Activated naive CD4-positive, alpha-beta T cell treated with anti-CD3 and anti-CD28 coated beads, Interleukin-2, amount 50 U/mL, for 24 hours (primary cell): ENCODE results near the gene ARHGAP42.

Experiments used
- H3K27ac Mint-ChIP-seq: one replicate; pipeline ENCODE4 v1.8.0; 2021; ENCODE audit warnings: mild to moderate bottlenecking, mixed read lengths
- H3K27me3 Mint-ChIP-seq: one replicate; pipeline ENCODE4 v1.8.0; 2021; ENCODE audit warnings: mixed read lengths
- H3K36me3 Mint-ChIP-seq: one replicate; pipeline ENCODE4 v1.8.0; 2021; ENCODE audit warnings: mixed read lengths
- H3K4me1 Mint-ChIP-seq: one replicate; pipeline ENCODE4 v1.8.0; 2021; ENCODE audit warnings: mixed read lengths
- H3K4me3 Mint-ChIP-seq: one replicate; pipeline ENCODE4 v1.8.0; 2021; ENCODE audit warnings: mild to moderate bottlenecking, mixed read lengths
- H3K9me3 Mint-ChIP-seq: one replicate; pipeline ENCODE4 v1.8.0; 2021; ENCODE audit warnings: mixed read lengths

Gene ARHGAP42

DNA sequence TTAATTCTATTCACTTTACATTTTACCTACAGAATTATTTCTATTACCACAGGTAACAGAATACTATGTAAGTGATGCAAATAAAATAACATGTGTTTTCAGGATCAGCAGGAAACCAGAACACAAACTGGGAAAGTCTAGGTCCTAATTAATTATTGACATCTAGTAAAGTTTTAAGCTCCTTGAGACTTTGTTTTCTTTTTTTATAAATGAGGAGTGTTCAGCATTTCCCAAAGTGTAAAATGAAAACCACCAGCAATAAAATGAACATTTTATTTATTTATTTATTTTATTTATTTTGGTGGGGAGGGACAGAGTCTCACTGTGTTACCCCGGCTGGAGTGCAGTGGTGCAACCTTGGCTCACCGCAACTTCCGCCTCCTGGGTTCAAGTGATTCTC lies 123.6 kb downstream of the ARHGAP42 start:
- H3K27me3 Mint-ChIP-seq, result no peaks in the 10 kb centered on the region
- H3K4me3 Mint-ChIP-seq, result no peak overlapping the region
- peaks cover under 1% of the 10 kb centered on the region for H3K9me3 Mint-ChIP-seq
- no peaks in the 10 kb centered on the region for H3K36me3 Mint-ChIP-seq
- no peaks in the 10 kb centered on the region for H3K4me1 Mint-ChIP-seq
- no peak overlapping the region for H3K27ac Mint-ChIP-seq

DNA sequence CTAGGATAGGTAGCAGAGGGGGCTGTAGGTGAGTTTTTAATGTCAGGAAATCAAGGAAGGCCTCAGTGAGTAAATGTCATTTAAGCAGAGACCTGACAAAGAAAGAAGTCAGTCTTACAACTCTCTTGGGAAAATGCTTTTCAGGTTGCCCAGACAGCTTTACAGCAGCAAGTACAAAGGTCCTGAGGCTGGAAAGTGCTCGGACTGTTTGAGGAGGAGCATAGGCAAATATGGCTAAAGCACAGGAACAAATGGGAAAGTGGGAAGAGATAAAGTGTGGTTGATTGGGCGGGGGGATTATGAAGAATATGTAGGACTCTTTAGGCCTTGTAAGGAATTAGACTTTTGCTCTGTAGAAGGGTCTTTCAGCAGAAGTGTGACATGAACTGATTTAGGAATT lies 125.4 kb downstream of the ARHGAP42 start:
- Mint-ChIP-seq H3K9me3 (peaks cover 8% of the 10 kb centered on the region), H3K27me3 (no peaks in the 10 kb centered on the region), H3K4me3 (no peak overlapping the region)

DNA sequence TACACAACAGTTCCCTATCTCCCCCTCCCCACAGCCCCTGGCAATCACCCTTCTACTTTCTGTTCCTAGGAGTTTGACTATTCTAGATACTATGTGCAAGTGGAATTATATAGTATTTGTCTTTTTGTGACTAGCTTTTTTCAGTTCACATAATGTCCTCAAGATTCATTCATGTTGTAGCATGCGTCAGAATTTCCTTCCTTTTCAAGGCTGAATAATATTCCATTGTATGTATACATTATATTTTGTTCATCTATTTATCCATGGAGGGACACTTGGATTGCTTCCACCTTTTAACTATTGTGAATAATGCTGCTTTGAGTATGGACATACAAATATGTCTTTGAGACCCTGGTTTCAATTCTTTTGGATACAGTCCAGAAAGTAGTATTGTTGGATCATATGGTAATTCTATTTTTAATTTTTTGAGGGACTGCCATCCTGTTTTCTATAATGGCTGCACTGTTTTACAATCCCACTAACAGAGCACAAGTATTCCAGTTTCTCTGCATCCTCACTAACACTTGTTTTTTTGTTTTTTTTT lies 128.8 kb downstream of the ARHGAP42 start:
- Mint-ChIP-seq H3K36me3 (no peaks in the 10 kb centered on the region), H3K27ac (no peak overlapping the region), H3K27me3 (no peaks in the 10 kb centered on the region), H3K4me3 (no peak overlapping the region), H3K9me3 (peaks cover 8% of the 10 kb centered on the region), H3K4me1 (no peaks in the 10 kb centered on the region)

More for the DNA sequence above, 125.4 kb downstream of the ARHGAP42 start:
- no peaks in the 10 kb centered on the region for H3K4me1 Mint-ChIP-seq
- H3K36me3 Mint-ChIP-seq, result no peaks in the 10 kb centered on the region
- no peak overlapping the region for H3K27ac Mint-ChIP-seq

DNA sequence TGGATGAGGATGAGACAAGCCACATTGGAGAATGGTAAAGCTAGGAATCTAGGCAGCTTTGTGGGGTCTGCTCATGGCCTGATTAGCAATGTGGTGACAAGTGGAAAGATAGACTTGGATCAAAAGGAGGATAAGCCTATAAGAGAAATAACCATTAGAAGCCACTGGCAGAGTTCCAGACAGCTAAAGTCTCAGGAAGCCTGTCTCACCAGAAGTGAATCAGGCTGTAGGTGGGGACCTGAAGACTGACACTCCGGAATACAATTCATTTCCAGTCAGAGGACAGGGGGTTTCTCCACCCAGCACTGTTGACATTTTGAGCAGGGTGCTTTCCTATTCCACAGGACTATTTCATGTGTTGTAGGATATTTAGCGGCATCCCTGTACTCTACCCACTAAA lies 129.7 kb downstream of the ARHGAP42 start:
- Mint-ChIP-seq H3K9me3 (peaks cover 12% of the 10 kb centered on the region), H3K36me3 (no peaks in the 10 kb centered on the region), H3K4me3 (no peak overlapping the region), H3K27ac (no peak overlapping the region), H3K27me3 (no peaks in the 10 kb centered on the region), H3K4me1 (no peaks in the 10 kb centered on the region)

DNA sequence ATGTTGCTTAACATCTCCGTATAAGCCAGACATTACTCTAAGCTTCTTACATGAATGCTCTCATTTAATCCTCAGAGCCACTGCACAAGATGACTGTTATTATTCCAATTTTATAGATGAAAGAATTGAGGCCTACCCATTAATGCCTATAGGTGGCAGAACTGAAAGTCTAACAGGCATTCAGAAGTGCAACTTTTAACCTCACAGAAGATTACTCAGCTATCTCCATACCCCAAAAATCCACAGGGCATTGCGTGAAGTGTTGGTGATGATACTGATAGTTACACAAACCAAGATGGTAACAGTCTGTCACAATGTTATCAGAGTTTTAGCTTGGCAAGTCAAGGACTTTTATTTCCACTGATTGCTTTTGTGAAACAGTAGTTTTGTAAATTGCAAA lies 130.5 kb downstream of the ARHGAP42 start:
- H3K27ac Mint-ChIP-seq, result no peak overlapping the region
- no peaks in the 10 kb centered on the region for H3K4me1 Mint-ChIP-seq
- H3K4me3 Mint-ChIP-seq, result no peak overlapping the region
- peaks cover 12% of the 10 kb centered on the region for H3K9me3 Mint-ChIP-seq
- no peaks in the 10 kb centered on the region for H3K36me3 Mint-ChIP-seq
- H3K27me3 Mint-ChIP-seq, result no peaks in the 10 kb centered on the region

DNA sequence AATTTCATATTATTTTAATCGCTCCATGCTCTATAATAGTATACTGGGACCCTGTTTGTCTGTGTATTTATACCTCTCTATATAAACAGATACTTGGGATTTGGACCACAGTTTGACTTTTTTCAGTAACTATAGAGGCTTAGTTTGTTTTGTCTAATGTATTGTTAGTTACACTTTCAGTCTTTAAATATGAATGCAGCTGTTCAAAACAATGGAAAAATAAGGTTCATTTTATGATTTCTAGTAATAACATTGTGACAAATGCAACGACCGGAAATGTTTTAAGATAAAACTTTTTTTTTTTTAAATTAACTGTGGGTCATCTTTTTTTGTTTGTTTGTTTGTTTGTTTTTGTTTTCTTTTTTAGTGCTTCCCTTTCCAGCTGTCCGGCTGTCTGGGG lies 133.5 kb downstream of the ARHGAP42 start:
- Mint-ChIP-seq H3K4me3 (no peak overlapping the region), H3K4me1 (no peaks in the 10 kb centered on the region), H3K36me3 (no peaks in the 10 kb centered on the region), H3K27ac (no peak overlapping the region), H3K9me3 (peaks cover 12% of the 10 kb centered on the region), H3K27me3 (no peaks in the 10 kb centered on the region)

DNA sequence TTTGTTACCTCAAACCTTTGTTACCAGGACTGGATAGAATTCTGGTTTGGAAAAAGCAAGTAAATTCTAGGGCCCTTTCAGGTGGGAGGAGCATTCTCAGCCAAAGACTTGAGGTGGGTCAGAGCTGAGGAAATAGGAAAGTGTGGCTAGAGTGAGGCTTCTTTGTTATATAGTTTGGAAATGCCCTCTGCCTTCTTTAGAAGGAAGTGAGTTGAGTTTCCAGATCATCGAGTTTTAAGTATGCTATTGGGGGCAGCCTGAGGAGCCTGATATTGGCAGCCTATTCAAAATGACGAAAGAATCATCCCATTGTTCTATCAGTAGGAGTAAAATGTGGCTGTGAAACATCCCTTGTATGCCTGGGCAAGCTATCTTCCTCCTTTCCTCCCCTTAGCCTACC lies 134.1 kb downstream of the ARHGAP42 start:
- Mint-ChIP-seq H3K9me3 (peaks cover 7% of the 10 kb centered on the region), H3K27ac (no peak overlapping the region), H3K36me3 (no peaks in the 10 kb centered on the region), H3K4me1 (no peaks in the 10 kb centered on the region), H3K4me3 (no peak overlapping the region), H3K27me3 (no peaks in the 10 kb centered on the region)

DNA sequence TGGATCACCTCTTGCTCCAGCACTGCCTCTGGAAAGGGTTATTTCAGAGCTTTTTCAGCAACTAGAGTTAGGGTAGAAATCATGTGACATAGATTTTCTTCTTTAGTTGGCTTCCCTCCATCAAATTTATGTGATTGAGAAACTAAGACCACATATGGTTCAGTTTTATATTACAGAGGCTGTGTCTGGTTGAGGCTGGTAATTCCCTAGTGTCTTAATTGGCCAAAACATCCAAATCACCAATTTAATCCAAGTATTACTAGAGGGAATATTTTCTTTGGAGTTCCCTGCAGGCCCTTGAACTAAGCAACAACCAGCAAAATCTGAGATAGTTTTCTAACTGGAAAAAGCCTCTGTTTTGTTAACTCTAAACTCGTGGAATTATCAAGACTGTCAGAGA lies 136.3 kb downstream of the ARHGAP42 start:
- no peak overlapping the region for H3K27ac Mint-ChIP-seq
- H3K4me1 Mint-ChIP-seq, result no peaks in the 10 kb centered on the region
- peaks cover 4% of the 10 kb centered on the region for H3K9me3 Mint-ChIP-seq
- no peak overlapping the region for H3K4me3 Mint-ChIP-seq
- no peaks in the 10 kb centered on the region for H3K27me3 Mint-ChIP-seq
- no peaks in the 10 kb centered on the region for H3K36me3 Mint-ChIP-seq

DNA sequence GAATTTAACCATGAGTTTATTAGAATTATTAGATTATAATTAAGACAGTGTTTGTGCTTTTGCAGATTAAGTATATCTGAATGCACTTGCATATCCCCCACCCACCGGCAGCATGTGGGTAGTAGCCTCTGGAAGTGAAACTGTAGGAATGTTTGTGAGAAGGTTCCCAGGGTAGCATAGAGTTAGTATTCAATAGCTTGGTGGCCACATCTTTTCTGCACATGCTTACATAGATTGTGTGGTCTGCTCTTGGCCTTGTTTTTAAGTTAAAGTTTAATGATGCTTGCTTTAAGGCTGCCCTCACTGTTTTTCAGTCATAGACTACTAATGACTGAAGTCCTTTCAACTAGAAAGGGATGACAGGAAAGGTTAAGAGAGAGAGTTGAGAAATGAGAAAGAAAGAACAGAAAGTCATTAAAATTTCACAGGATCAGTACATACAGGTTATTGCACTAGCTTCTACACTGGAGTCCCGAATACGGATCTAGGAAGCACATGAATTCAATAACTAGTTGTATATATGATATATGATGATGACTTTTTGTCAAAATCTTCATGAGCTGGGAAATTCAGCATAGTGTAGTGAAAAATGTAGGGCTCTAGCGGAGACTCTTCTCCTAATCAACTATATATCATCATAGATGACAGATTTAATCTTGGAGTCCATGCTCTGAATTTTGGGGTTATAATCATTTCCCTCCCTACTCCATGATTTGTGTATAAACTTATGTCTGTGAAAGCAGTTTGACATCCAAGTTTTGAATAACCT lies 137.1 kb downstream of the ARHGAP42 start:
- peaks cover 4% of the 10 kb centered on the region for H3K9me3 Mint-ChIP-seq
- no peaks in the 10 kb centered on the region for H3K27me3 Mint-ChIP-seq
- H3K27ac Mint-ChIP-seq, result no peak overlapping the region
- H3K4me3 Mint-ChIP-seq, result no peak overlapping the region
- H3K4me1 Mint-ChIP-seq, result no peaks in the 10 kb centered on the region
- H3K36me3 Mint-ChIP-seq, result no peaks in the 10 kb centered on the region

DNA sequence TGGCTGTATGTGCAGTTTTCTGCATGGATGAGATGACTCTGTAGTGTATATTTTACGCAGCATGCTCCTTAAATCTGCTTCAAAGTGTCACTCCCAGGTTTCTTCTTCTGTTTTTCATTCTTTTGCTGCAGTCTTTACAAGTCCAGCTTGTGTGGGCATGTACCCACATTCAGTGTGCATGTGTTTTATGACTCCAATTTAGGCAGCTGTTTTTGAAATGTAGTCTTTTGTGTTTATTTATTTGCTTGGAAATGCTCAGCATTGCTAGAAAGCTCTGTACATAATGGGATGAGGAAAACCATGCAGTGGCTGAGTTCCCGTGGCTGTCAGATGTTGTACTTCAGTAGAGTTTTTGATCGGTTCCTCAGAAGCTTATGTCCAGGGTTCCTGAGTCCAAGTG lies 138.5 kb downstream of the ARHGAP42 start:
- H3K36me3 Mint-ChIP-seq, result no peaks in the 10 kb centered on the region
- H3K4me3 Mint-ChIP-seq, result no peak overlapping the region
- no peaks in the 10 kb centered on the region for H3K27me3 Mint-ChIP-seq
- H3K9me3 Mint-ChIP-seq, result peaks cover 4% of the 10 kb centered on the region
- no peaks in the 10 kb centered on the region for H3K4me1 Mint-ChIP-seq
- no peak overlapping the region for H3K27ac Mint-ChIP-seq

DNA sequence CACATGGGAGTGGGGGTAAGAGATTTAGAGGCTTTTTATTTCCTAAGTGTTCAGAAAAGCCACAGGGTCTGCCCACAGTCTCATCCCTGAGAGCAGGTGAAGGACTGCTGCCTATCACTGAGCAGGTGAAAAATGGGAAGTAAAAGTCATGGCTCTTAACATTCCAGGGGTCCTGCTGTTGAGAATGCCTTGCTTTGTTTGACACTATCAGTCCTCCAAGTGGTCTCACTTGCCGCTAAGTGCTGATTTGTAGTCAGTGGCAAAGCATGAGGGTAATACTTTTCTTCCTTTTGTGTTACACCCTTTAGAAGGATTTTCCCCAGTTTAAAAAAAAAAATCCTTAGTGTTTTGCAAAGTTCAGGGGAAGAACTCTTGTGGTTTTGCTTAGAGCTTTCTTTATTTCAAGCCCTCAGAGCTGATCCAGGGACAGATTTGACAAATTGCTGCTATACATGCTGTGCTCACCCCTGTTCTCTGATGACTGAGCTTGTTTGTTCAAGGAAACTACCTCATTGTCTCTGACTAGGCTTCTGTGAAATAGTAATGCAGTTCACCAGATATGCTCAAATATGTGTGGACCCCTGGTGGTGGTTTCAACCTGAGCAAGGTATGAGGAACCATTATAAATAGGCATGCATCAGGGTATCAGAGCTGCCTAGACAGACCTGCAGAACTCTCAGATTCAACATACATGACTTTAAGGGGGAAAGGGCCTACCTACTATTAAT lies 141.0 kb downstream of the ARHGAP42 start:
- no peaks in the 10 kb centered on the region for H3K9me3 Mint-ChIP-seq
- no peaks in the 10 kb centered on the region for H3K4me1 Mint-ChIP-seq
- H3K27me3 Mint-ChIP-seq, result no peaks in the 10 kb centered on the region
- no peak overlapping the region for H3K27ac Mint-ChIP-seq
- no peaks in the 10 kb centered on the region for H3K36me3 Mint-ChIP-seq
- H3K4me3 Mint-ChIP-seq, result no peak overlapping the region

DNA sequence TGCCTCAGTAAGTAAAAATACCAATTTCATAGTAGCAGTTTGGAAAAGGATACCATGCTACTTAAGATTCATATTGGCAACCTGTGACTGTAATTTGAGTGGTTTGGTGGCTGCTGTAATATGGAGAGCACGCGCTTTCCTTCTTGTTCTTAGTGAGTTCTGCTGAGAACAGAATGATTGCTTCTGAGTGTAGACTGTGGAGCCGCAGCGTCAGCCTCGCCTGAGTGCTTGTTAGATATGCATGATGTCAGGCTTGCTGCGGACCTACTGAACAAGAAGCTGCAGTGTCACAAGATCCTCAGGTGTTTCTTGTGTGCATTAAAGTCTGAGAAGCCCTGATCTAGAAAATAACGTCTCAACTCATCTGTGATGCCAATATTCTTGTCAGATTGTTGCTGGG lies 143.2 kb downstream of the ARHGAP42 start:
- Mint-ChIP-seq H3K27me3 (no peaks in the 10 kb centered on the region), H3K27ac (no peak overlapping the region), H3K36me3 (no peaks in the 10 kb centered on the region), H3K9me3 (no peaks in the 10 kb centered on the region), H3K4me1 (no peaks in the 10 kb centered on the region), H3K4me3 (no peak overlapping the region)

DNA sequence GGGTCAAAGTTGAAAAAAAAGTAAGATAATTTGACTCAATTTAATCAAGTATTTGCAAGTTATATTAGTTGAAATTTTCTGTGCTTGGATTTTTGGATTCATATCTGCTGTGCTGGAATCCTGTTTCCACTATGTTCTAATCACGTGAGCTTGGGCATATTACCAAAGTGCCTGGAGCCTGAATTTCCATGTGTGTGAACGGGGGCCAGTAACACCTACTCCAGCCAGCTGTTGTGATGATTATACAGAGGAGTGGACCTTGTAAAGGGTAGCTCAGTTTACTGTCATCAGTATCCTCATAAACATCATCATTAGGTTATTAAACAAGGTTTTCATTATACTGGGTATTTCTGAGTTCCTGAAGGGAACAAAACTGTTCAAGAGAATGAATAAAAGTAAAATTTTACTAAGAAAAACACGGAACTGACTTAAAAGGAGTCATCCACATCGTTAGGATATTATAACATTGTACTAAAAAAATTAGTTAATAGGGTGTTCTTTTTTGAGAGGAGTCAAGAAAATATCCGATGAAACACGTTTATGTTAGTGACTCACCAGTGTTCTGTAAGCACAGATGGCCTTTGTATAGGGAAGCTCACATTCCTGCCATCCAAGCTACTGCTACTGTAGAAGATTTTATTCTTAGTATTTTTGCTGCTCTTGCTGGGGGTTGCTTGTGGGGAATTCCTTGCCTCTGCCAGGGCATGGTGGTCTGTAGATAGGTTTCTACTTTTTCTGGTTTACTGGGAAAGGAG lies 144.1 kb downstream of the ARHGAP42 start:
- H3K4me3 Mint-ChIP-seq, result no peak overlapping the region
- no peak overlapping the region for H3K27ac Mint-ChIP-seq
- H3K4me1 Mint-ChIP-seq, result no peaks in the 10 kb centered on the region
- H3K9me3 Mint-ChIP-seq, result no peaks in the 10 kb centered on the region
- no peaks in the 10 kb centered on the region for H3K27me3 Mint-ChIP-seq
- H3K36me3 Mint-ChIP-seq, result no peaks in the 10 kb centered on the region

DNA sequence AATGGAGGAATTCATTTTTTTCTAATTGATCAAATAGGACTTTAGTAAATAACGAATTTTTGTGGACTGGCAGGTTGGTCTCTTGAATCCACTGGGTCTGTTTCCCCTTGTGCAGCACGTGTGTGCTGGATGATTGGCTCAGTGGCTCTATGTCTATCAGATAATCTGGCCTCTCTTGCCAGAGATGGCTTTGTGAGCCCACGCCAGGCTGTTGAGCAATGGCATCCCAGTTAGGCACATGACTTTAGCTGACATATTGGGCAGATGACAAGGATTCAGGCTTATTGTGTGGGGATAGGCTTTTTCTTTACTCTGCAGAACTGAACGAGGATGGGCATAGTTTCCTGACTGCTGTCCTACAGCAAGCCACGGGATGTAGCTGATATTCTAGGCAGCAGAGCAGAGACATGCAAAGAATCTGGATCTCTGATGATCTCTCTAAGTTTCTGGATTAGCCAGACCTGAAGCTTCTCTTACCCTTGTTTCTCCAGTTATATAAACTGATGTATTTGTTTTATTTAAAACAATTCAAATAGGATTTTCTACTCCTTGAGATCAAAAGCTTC lies 144.9 kb downstream of the ARHGAP42 start:
- Mint-ChIP-seq H3K4me3 (no peak overlapping the region), H3K36me3 (no peaks in the 10 kb centered on the region), H3K9me3 (no peaks in the 10 kb centered on the region), H3K27ac (no peak overlapping the region), H3K27me3 (no peaks in the 10 kb centered on the region), H3K4me1 (no peaks in the 10 kb centered on the region)

DNA sequence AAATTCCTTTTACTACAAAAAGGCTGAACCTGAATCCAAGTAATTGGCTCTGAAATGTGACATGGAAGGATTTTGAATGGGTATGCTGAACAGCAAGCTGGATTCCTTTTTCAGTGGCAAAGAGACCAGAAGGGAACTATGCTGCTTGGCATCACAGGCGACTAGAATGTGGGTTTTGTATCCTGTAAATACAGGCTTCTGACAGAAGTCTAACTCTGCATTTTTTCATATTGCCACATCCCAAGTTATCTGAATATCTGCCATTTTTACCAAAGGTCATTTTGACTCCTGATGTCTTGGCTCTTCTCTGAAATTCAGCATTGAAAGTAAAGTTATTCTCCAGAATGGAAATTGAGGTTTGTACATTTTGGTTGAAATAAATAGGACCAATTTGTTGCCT lies 145.7 kb downstream of the ARHGAP42 start:
- Mint-ChIP-seq H3K4me1 (no peaks in the 10 kb centered on the region), H3K4me3 (no peak overlapping the region), H3K27ac (no peak overlapping the region), H3K36me3 (no peaks in the 10 kb centered on the region), H3K27me3 (no peaks in the 10 kb centered on the region), H3K9me3 (no peaks in the 10 kb centered on the region)
